ENCODE measurements around the gene DPH7.
"Not testable (repeated sequence)": the region's sequence is repeated elsewhere in the genome, so short reads cannot be mapped to it uniquely, and the experiment has no call there.

Gene DPH7

GRCh38 chr9:137578518-137579258 is at the start of gene DPH7:
Gene DPH7, minus strand, starts transcription at chr9:137578925. Its CDS starts 148 bp downstream, at chr9:137578777.
- peak; percentile 33 to 96 (median 88) for DNase-seq

GRCh38 chr9:137627406-137627805 is 48.7 kb upstream of the DPH7 start:
- DNase-seq: not testable (repeated sequence)

- DNase-seq: no peak
Observed at GRCh38 chr9:137626464-137626863, 47.7 kb upstream of the DPH7 start.

GRCh38 chr9:137622211-137622610 is 43.5 kb upstream of the DPH7 start:
- DNase-seq: not testable (repeated sequence)

GRCh38 chr9:137621131-137621757 is 42.5 kb upstream of the DPH7 start:
- no peak for DNase-seq

GRCh38 chr9:137620581-137620980 is 41.9 kb upstream of the DPH7 start:
- no peak for DNase-seq

GRCh38 chr9:137620048-137620405 is 41.3 kb upstream of the DPH7 start:
- DNase-seq: no peak

GRCh38 chr9:137619240-137620047 is 40.7 kb upstream of the DPH7 start:
- no peak for DNase-seq

- DNase-seq: peak in 12 of 14 donors; percentile 75 to 94 (median 83)
Observed at GRCh38 chr9:137618105-137619067, 39.7 kb upstream of the DPH7 start, which contains the start of gene EHMT1. Gene EHMT1, plus strand, starts transcription at chr9:137619005. Its CDS starts 24 bp downstream, at chr9:137619029.

GRCh38 chr9:137615387-137615871 is 36.7 kb upstream of the DPH7 start:
- DNase-seq: no peak

- DNase-seq: no peak
Observed at GRCh38 chr9:137614631-137615386, 36.1 kb upstream of the DPH7 start.

GRCh38 chr9:137613738-137614523 is 35.2 kb upstream of the DPH7 start:
- no peak for DNase-seq

- no peak for DNase-seq
Observed at GRCh38 chr9:137613259-137613658, 34.5 kb upstream of the DPH7 start.

- no peak for DNase-seq
Observed at GRCh38 chr9:137612741-137613142, 34.0 kb upstream of the DPH7 start.

GRCh38 chr9:137611623-137612609 is 33.2 kb upstream of the DPH7 start:
- no peak for DNase-seq

- DNase-seq: no peak
Observed at GRCh38 chr9:137610944-137611343, 32.2 kb upstream of the DPH7 start.

GRCh38 chr9:137607141-137607857 is 28.6 kb upstream of the DPH7 start:
- no peak for DNase-seq

GRCh38 chr9:137606734-137607138 is 28.0 kb upstream of the DPH7 start:
- no peak for DNase-seq

Data from C1 segment of cervical spinal cord (tissue), 14 donors.